Naive thymus-derived CD4-positive, alpha-beta T cell (primary cell): ENCODE measurements around the gene SGSM2. TPM values are rescaled to one million over a fixed set of nuclear protein-coding genes. Genes with fewer than 3 reads are reported as not detected.
A peak's percentile ranks its signal among the peaks of the same experiment; 100 is the strongest.

ENCODE experiments used
- ATAC-seq: fragments of 150-1000 bp; cut with Tn5 transposase; 2 replicates; pipeline ENCODE4 v1.10.0; 2021; ENCODE audit warnings: mild to moderate bottlenecking, moderate library complexity
- CTCF ChIA-PET: fragments of 350-600 bp; sonication (Branson Sonifier 250); formaldehyde crosslinking; loops from one replicate; lab custom pipeline; 2021; ENCODE audit warnings: antibody characterized with exemption; lab: Charles Lee
- POLR2A ChIA-PET: fragments of 350-600 bp; sonication (Branson Sonifier 250); formaldehyde crosslinking; loops from one replicate; lab custom pipeline; 2021; ENCODE audit warnings: antibody characterized with exemption, inconsistent platforms; lab: Charles Lee
- DNase-seq, 9 donors: peaks; one replicate each; pipeline versions ENCODE4 v3.0.0 to v3.0.0-alpha.2; 2020 to 2022; ENCODE audit warnings: mixed read lengths in 1 of 9
- H3K27ac ChIP-seq: one replicate; pipeline ENCODE4 v1.7.0; 2013; ENCODE audit warnings: mild to moderate bottlenecking, low read depth, low read length, moderate library complexity
- H3K27me3 ChIP-seq, 2 donors: one replicate each; pipeline ENCODE4 v1.7.0; 2013; ENCODE audit warnings: low read length in 2 of 2, mild to moderate bottlenecking in 2 of 2, moderate library complexity in 2 of 2; ENCODE audit not compliant: control insufficient read depth in 2 of 2, insufficient read depth in 2 of 2
- H3K36me3 ChIP-seq, 3 experiments: 1 replicate in 2 of 3; 2 replicates in 1 of 3; pipeline ENCODE4 v1.7.0; 2013; ENCODE audit warnings: low read length in 3 of 3, mild to moderate bottlenecking in 3 of 3, moderate library complexity in 1 of 3; ENCODE audit not compliant: insufficient read depth in 3 of 3, control insufficient read depth in 2 of 3
- H3K4me1 ChIP-seq, 2 donors: one replicate each; pipeline ENCODE4 v1.7.0; 2013; ENCODE audit warnings: low read length in 2 of 2, mild to moderate bottlenecking in 2 of 2, moderate library complexity in 1 of 2; ENCODE audit not compliant: control insufficient read depth in 2 of 2, insufficient read depth in 2 of 2
- H3K4me3 ChIP-seq: 2 replicates; pipeline ENCODE4 v1.7.0; 2013; ENCODE audit warnings: mild to moderate bottlenecking, low read length
- H3K9me3 ChIP-seq, 3 experiments: 1 replicate in 2 of 3; 2 replicates in 1 of 3; pipeline ENCODE4 v1.7.0; 2013; ENCODE audit warnings: low read length in 3 of 3; ENCODE audit not compliant: control insufficient read depth in 2 of 3
- H3K27ac Mint-ChIP-seq, 9 donors: one replicate each; pipeline ENCODE4 v1.8.0; 2020 to 2022; ENCODE audit warnings: mixed read lengths in 9 of 9, mild to moderate bottlenecking in 8 of 9, moderate library complexity in 5 of 9, inconsistent platforms in 2 of 9
- H3K27me3 Mint-ChIP-seq, 5 donors: one replicate each; pipeline ENCODE4 v1.8.0; 2021 to 2022; ENCODE audit warnings: mixed read lengths in 5 of 5, mild to moderate bottlenecking in 1 of 5
- H3K36me3 Mint-ChIP-seq, 5 donors: one replicate each; pipeline ENCODE4 v1.8.0; 2020 to 2022; ENCODE audit warnings: mixed read lengths in 5 of 5, mild to moderate bottlenecking in 3 of 5, inconsistent platforms in 1 of 5
- H3K4me1 Mint-ChIP-seq, 7 donors: one replicate each; pipeline ENCODE4 v1.8.0; 2020 to 2022; ENCODE audit warnings: mixed read lengths in 7 of 7, mild to moderate bottlenecking in 3 of 7, inconsistent platforms in 1 of 7
- H3K4me3 Mint-ChIP-seq, 10 donors: one replicate each; pipeline ENCODE4 v1.8.0; 2020 to 2022; ENCODE audit warnings: mild to moderate bottlenecking in 10 of 10, mixed read lengths in 10 of 10, moderate library complexity in 6 of 10, inconsistent platforms in 2 of 10
- H3K9me3 Mint-ChIP-seq, 11 donors: one replicate each; pipeline ENCODE4 v1.8.0; 2020 to 2022; ENCODE audit warnings: mixed read lengths in 11 of 11, mild to moderate bottlenecking in 4 of 11, inconsistent platforms in 1 of 11, moderate library complexity in 1 of 11
- intact Hi-C, 2 donors: fragments of 100-400 bp; cut with micrococcal nuclease; formaldehyde crosslinking; loops; one replicate each; pipeline ENCODE4 v1.15.1; 2023
- polyA plus RNA-seq, 2 donors: library from polyadenylated mRNA; unstranded; fragments of 300-500 nt; fragmentation: Illumina TruSeq; gene quantifications; one replicate each; pipeline ENCODE4 v1.2.3, GENCODE V29; 2021
- total RNA-seq, 6 experiments: library from RNA in 5 of 6; stranded (reverse) in 5 of 6; gene quantifications; 1 replicate in 5 of 6; 2 replicates in 1 of 6; pipeline ENCODE4 v1.2.3 and lab custom pipeline; 2021 to 2026

Gene SGSM2
- total and polyA plus RNA-seq, 7 experiments from 2014 or later: 9.4 to 151 (median 118) TPM

- ATAC-seq (no peak), DNase-seq (no peak)
- Histone ChIP-seq H3K27ac (no peak overlapping the region), H3K9me3 (no peaks in the 10 kb centered on the region), H3K4me3 (no peak overlapping the region), H3K36me3 (peaks cover 0 to 65% (median 0%) of the 10 kb centered on the region in 3 experiments), H3K4me1 (peaks cover 0 to 5% of the 10 kb centered on the region in 2 donors), H3K27me3 (no peaks in the 10 kb centered on the region)
- Mint-ChIP-seq H3K4me3 (no peak overlapping the region), H3K36me3 (peaks cover 0 to 11% (median 0%) of the 10 kb centered on the region in 5 donors), H3K27ac (peak overlapping the region in 1 of 9 donors; percentile 43), H3K27me3 (no peaks in the 10 kb centered on the region), H3K4me1 (peaks cover 0 to 5% (median 0%) of the 10 kb centered on the region in 7 donors), H3K9me3 (no peaks in the 10 kb centered on the region)
- intact Hi-C loops: no loop called here
- POLR2A ChIA-PET: interaction anchor here (1.2 kb wide), 1 partner anchor 39 kb away, joined by 3 read pairs; no protein-coding TSS in a partner anchor
- CTCF ChIA-PET: interaction anchor here (7.6 kb wide), 1 partner anchor 40 kb away, joined by 256 read pairs; no protein-coding TSS in a partner anchor
Observed at GRCh38 chr17:2379489-2380225, 42.4 kb downstream of the SGSM2 start.

GRCh38 chr17:2380226-2380922, 43.1 kb downstream of the SGSM2 start:
- Histone ChIP-seq H3K9me3 (no peaks in the 10 kb centered on the region), H3K27me3 (no peaks in the 10 kb centered on the region), H3K36me3 (peaks cover 0 to 59% (median 0%) of the 10 kb centered on the region in 3 experiments), H3K27ac (no peak overlapping the region), H3K4me3 (no peak overlapping the region), H3K4me1 (peaks cover 0 to 5% of the 10 kb centered on the region in 2 donors)
- DNase-seq (no peak), ATAC-seq (no peak)
- CTCF ChIA-PET: interaction anchor here (7.6 kb wide), 1 partner anchor 40 kb away, joined by 256 read pairs; no protein-coding TSS in a partner anchor
- H3K9me3 Mint-ChIP-seq: no peaks in the 10 kb centered on the region
- intact Hi-C loops: no loop called here
- H3K27me3 Mint-ChIP-seq: no peaks in the 10 kb centered on the region
- H3K36me3 Mint-ChIP-seq: peaks cover 0 to 10% (median 0%) of the 10 kb centered on the region in 5 donors
- POLR2A ChIA-PET: interaction anchor here (4.9 kb wide), 1 partner anchor 37 kb away, joined by 50 read pairs; no protein-coding TSS in a partner anchor
- H3K4me1 Mint-ChIP-seq: peaks cover 0 to 5% (median 0%) of the 10 kb centered on the region in 7 donors
- no peak overlapping the region for H3K4me3 Mint-ChIP-seq
- H3K27ac Mint-ChIP-seq: peak overlapping the region in 2 of 9 donors; percentile 17 to 43

GRCh38 chr17:2380950-2381649, 43.8 kb downstream of the SGSM2 start:
- peaks cover 0 to 5% (median 0%) of the 10 kb centered on the region in 7 donors for H3K4me1 Mint-ChIP-seq
- peak overlapping the region in 3 of 9 donors; percentile 14 to 31 (median 17) for H3K27ac Mint-ChIP-seq
- no peak overlapping the region for H3K4me3 Mint-ChIP-seq
- ChIA-PET CTCF (interaction anchor here (0.8 to 7.6 kb wide), 8 partner anchors 11 to 456 kb away, joined by 3 to 256 read pairs (median 14); no protein-coding TSS in a partner anchor), POLR2A (interaction anchor here (0.7 to 4.9 kb wide), 4 partner anchors 7 to 36 kb away, joined by 4 to 50 read pairs (median 10); no protein-coding TSS in a partner anchor)
- intact Hi-C loops: no loop called here
- H3K36me3 Mint-ChIP-seq: peaks cover 0 to 8% (median 0%) of the 10 kb centered on the region in 5 donors
- Histone ChIP-seq H3K27me3 (no peaks in the 10 kb centered on the region), H3K4me1 (peaks cover 0 to 5% of the 10 kb centered on the region in 2 donors), H3K27ac (no peak overlapping the region), H3K9me3 (no peaks in the 10 kb centered on the region), H3K4me3 (no peak overlapping the region), H3K36me3 (peaks cover 0 to 59% (median 0%) of the 10 kb centered on the region in 3 experiments)
- DNase-seq: no peak
- no peaks in the 10 kb centered on the region for H3K9me3 Mint-ChIP-seq
- no peaks in the 10 kb centered on the region for H3K27me3 Mint-ChIP-seq
- ATAC-seq: no peak

- ATAC-seq (no peak), DNase-seq (no peak)
- H3K27me3 Mint-ChIP-seq: no peaks in the 10 kb centered on the region
- Histone ChIP-seq H3K4me1 (peaks cover 0 to 5% of the 10 kb centered on the region in 2 donors), H3K9me3 (no peaks in the 10 kb centered on the region), H3K27ac (peak overlapping the region; percentile 27), H3K27me3 (no peaks in the 10 kb centered on the region), H3K36me3 (peaks cover 0 to 62% (median 0%) of the 10 kb centered on the region in 3 experiments), H3K4me3 (no peak overlapping the region)
- no peaks in the 10 kb centered on the region for H3K9me3 Mint-ChIP-seq
- ChIA-PET CTCF (interaction anchor here (0.7 to 7.6 kb wide), 10 partner anchors 8 to 331 kb away, joined by 3 to 256 read pairs (median 10); partner anchors contain the start of gene TSR1), POLR2A (interaction anchor here (0.7 to 4.9 kb wide), 5 partner anchors 9 to 47 kb away, joined by 3 to 50 read pairs (median 11); partner anchors contain the start of genes SGSM2 and TSR1)
- H3K36me3 Mint-ChIP-seq: peaks cover 0 to 8% (median 7%) of the 10 kb centered on the region in 5 donors
- peaks cover 5 to 12% (median 8%) of the 10 kb centered on the region in 7 donors for H3K4me1 Mint-ChIP-seq
- intact Hi-C loops: no loop called here
- peak overlapping the region in 7 of 9 donors; percentile 1 to 63 (median 32) for H3K27ac Mint-ChIP-seq
- H3K4me3 Mint-ChIP-seq: no peak overlapping the region
Observed at GRCh38 chr17:2383628-2384167, 46.4 kb downstream of the SGSM2 start.

GRCh38 chr17:2384439-2385127, 47.3 kb downstream of the SGSM2 start:
- Mint-ChIP-seq H3K27me3 (no peaks in the 10 kb centered on the region), H3K4me3 (no peak overlapping the region), H3K27ac (peak overlapping the region in 2 of 9 donors; percentile 12 to 19), H3K4me1 (peaks cover 10 to 17% (median 14%) of the 10 kb centered on the region in 7 donors), H3K36me3 (peaks cover 0 to 8% (median 6%) of the 10 kb centered on the region in 5 donors), H3K9me3 (no peaks in the 10 kb centered on the region)
- peaks cover 0 to 5% of the 10 kb centered on the region in 2 donors for H3K4me1 ChIP-seq
- peaks cover 0 to 54% (median 0%) of the 10 kb centered on the region in 3 experiments for H3K36me3 ChIP-seq
- ChIA-PET CTCF (interaction anchor here (3.9 to 7.6 kb wide), 2 partner anchors 28 to 36 kb away, joined by 41 to 256 read pairs; no protein-coding TSS in a partner anchor), POLR2A (interaction anchor here (2.8 to 9.6 kb wide), 3 partner anchors 17 to 33 kb away, joined by 23 to 82 read pairs (median 50); partner anchors contain the start of gene MNT)
- H3K27ac ChIP-seq: no peak overlapping the region
- intact Hi-C loops: no loop called here
- no peak overlapping the region for H3K4me3 ChIP-seq
- no peak for DNase-seq
- no peak for ATAC-seq
- H3K9me3 ChIP-seq: no peaks in the 10 kb centered on the region
- no peaks in the 10 kb centered on the region for H3K27me3 ChIP-seq
